HK-2 (cell line): ENCODE data around the gene ALG3.

ENCODE experiments used
- DNase-seq: peaks from one replicate; pipeline ENCODE4 v3.0.0-alpha.2; 2018; ENCODE audit not compliant: unreplicated experiment

ALG3 gene

GRCh38 chr3:184234671-184235380, 13.9 kb downstream of the ALG3 start:
- DNase-seq, result no peak

- peak; percentile 89 for DNase-seq
These were observed 14.5 kb downstream of the ALG3 start for GRCh38 chr3:184234224-184234623.

- no peak for DNase-seq
These were observed 15.5 kb downstream of the ALG3 start for GRCh38 chr3:184233127-184233843.

GRCh38 chr3:184231671-184232070, 17.1 kb downstream of the ALG3 start:
- DNase-seq, result no peak

GRCh38 chr3:184230603-184231528, 17.9 kb downstream of the ALG3 start:
- DNase-seq, result no peak

GRCh38 chr3:184230081-184230602, 18.6 kb downstream of the ALG3 start:
- DNase-seq, result no peak

GRCh38 chr3:184229394-184230080, 19.2 kb downstream of the ALG3 start, which contains the start of gene VWA5B2:
Gene VWA5B2, plus strand, starts transcription at chr3:184229585. Its CDS starts 944 bp downstream, at chr3:184230529.
- peak; percentile 64 for DNase-seq

- no peak for DNase-seq
These were observed 20.2 kb downstream of the ALG3 start for GRCh38 chr3:184228376-184229137.

- DNase-seq, result no peak
These were observed 21.3 kb downstream of the ALG3 start for GRCh38 chr3:184227481-184227935.

GRCh38 chr3:184223946-184224345, 24.8 kb downstream of the ALG3 start:
- DNase-seq, result no peak

- no peak for DNase-seq
These were observed 26.2 kb downstream of the ALG3 start for GRCh38 chr3:184222521-184222920.

- no peak for DNase-seq
These were observed 29.9 kb downstream of the ALG3 start for GRCh38 chr3:184218814-184219213.

GRCh38 chr3:184211718-184212117, 37.0 kb downstream of the ALG3 start:
- no peak for DNase-seq

- DNase-seq, result no peak
These were observed 37.5 kb downstream of the ALG3 start for GRCh38 chr3:184211297-184211696.

GRCh38 chr3:184209146-184209923, 39.4 kb downstream of the ALG3 start:
- DNase-seq, result no peak

GRCh38 chr3:184203526-184203925, 45.2 kb downstream of the ALG3 start:
- DNase-seq, result no peak

- no peak for DNase-seq
These were observed 47.9 kb downstream of the ALG3 start for GRCh38 chr3:184200825-184201224.

GRCh38 chr3:184198509-184198908, 50.3 kb downstream of the ALG3 start:
- DNase-seq, result no peak

- no peak for DNase-seq
These were observed 52.2 kb downstream of the ALG3 start for GRCh38 chr3:184196536-184196935.
